Right renal cortex interstitium (tissue), 3 donors: ENCODE data around the gene WIPF2. TPM values are rescaled to one million over a fixed set of nuclear protein-coding genes. Genes with fewer than 3 reads are reported as not detected.

Experiments used
- DNase-seq, 3 donors: peaks; one replicate each; pipeline ENCODE4 v3.0.0-alpha.2; 2013; ENCODE audit warnings: low read depth in 3 of 3, low spot score in 2 of 3
- polyA plus RNA-seq, 3 donors: library from polyadenylated mRNA; unstranded; fragments of 120-200 nt; gene quantifications; one replicate each; pipeline ENCODE4 v1.2.1, GENCODE V29; 2013; ENCODE audit not compliant: insufficient read length in 3 of 3

Gene WIPF2
- polyA plus RNA-seq, 3 donors = 26.1 to 28.5 (median 27.8) TPM

DNA sequence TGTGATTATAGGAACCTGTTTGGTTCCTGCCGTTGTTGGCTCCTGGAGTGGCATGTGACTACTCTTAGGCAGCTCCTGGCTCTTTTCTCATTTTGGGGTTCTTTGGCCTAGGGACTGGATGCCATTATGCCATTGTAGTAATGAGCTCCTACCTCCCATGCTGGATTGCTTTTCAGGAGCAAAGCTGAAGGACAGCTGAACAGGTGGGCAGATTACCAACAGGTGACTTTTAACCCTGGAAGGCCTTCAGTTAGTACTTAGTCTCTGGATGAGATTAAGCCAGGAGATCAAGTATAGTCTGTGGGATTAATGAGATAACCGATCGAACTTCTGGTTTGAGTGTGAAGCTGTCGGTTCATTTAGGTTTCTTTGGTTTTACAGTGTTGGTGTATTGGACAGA lies 25.2 kb downstream of the WIPF2 start:
- no peak for DNase-seq

DNA sequence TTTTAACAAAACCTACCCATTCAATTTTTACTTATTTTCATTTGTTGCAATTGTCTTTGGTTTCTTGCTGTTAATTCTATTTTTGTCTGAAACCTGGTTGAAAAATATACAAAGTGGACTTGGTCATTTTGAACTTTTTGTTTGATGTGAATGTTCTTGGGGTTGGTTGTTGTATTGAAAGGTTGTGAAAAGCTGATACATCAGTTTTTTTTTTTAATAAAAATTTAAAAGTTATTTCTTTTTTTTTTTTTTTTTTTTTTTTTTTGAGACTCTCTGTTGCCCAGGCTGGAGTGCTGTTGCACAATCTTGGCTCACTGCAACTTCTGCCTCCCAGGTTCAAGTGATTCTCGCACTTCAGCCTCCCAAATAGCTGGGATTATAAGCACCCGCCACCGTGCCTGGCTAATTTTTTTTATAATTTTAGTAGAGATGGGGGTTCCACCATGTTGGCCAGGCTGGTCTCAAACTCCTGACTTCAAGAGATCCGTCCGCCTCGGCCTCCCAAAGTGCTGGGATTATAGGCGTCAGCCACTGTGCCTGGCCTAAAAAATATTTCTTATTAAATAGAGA lies 28.9 kb downstream of the WIPF2 start:
- DNase-seq = no peak

GRCh38 chr17:40248507-40248906 lies 29.4 kb downstream of the WIPF2 start:
- no peak for DNase-seq

DNA sequence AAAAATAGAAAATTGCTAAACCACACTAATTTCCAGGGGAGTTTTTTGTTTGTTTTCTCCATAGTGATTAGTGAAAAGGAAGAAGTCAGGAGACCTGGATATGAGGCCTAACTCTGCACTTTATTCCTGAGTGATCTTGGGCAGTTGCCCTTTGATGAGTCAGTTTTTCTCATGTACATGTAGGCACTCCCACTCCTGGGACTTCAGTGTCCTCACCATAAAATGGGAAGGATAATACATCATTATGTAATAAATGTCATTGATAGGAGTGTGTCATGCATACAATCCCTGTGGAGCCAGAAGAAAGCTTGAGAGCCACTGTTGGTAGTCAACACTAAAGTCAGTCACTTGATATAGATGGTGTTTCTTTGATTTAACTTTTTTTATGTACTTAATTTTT lies 32.5 kb downstream of the WIPF2 start:
- DNase-seq = no peak

- DNase-seq = no peak
Observed at GRCh38 chr17:40253565-40253964, 34.5 kb downstream of the WIPF2 start.

GRCh38 chr17:40259505-40259904 lies 40.4 kb downstream of the WIPF2 start:
- DNase-seq = no peak

- no peak for DNase-seq
Observed at GRCh38 chr17:40260528-40260927, 41.4 kb downstream of the WIPF2 start.

DNA sequence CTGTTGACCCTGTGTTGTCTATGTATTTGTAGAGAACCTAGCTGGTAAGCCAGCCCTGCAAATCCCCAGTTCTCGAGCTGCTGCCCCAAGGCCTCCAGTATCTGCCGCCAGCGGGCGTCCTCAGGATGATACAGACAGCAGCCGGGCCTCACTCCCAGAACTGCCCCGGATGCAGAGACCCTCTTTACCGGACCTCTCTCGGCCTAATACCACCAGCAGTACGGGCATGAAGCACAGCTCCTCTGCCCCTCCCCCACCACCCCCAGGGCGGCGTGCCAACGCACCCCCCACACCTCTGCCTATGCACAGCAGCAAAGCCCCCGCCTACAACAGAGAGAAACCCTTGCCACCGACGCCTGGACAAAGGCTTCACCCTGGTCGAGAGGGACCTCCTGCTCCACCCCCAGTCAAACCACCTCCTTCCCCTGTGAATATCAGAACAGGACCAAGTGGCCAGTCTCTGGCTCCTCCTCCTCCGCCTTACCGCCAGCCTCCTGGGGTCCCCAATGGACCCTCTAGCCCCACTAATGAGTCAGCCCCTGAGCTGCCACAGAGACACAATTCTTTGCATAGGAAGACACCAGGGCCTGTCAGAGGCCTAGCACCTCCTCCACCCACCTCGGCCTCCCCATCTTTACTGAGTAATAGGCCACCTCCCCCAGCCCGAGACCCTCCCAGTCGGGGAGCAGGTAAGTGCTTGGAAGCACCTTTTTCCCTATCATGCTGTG lies 45.5 kb downstream of the WIPF2 start:
- DNase-seq = no peak

DNA sequence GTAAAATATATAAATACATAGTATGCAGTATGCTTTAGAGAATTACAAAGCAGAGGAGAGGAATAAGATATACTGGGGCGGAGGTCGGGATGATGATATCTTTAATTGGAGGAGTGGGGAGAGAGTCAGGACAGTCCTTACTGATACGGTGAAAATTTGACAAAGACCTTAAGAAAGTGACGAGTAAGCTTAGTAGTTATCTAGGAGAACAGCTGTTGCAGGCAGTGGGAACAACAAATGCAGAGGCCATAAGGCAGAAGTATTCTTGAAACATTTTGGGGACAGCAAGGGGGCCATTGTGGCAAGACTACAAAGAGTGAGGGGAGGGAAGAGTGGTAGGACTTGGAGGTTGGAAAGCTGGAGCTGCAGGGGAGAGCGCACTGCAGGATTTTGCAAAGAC lies 46.2 kb downstream of the WIPF2 start:
- DNase-seq = no peak

DNA sequence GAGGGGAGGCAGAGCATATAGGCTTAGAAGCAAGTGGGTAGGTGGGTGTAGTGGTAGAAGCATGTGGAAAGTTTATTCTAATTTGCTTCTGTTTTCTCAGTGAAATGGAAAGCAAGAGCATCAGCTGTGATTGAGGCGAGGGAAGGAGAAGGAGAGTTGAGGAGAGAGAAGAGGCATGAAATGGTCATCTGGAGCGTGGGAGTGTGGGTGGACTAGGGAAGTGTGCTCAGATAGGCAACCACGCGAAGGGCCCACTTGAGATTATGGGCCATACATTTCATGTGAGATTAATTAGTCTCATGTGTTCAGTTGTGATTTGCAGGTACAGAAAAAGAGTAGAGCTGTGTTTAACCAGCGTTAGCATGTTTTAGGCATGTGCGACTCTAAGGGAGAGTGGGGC lies 47.8 kb downstream of the WIPF2 start:
- DNase-seq = no peak

- no peak for DNase-seq
Observed at GRCh38 chr17:40268141-40268712, 49.1 kb downstream of the WIPF2 start.

GRCh38 chr17:40278414-40278813 lies 59.3 kb downstream of the WIPF2 start:
- DNase-seq = no peak

DNA sequence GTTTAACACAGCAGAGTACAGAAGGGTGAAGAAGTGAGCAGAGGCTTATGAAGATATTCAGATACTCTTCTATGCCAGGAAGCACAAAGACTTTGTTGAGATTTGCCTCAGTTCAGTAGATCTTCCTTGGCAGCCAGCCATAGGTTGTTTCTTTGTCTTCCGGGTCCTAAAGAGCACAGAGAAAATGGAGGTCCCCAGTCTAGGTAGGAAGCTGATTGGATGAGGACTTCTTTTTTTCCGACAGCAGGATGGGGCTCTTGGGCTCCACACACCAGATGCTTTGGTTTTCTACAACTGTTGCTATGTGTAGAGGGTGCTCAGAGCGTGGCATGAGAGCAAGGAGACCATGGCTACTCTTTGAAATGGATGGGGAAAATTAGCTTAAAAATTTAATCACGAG lies 60.3 kb downstream of the WIPF2 start:
- no peak for DNase-seq

GRCh38 chr17:40281663-40282062 lies 62.6 kb downstream of the WIPF2 start:
- no peak for DNase-seq

DNA sequence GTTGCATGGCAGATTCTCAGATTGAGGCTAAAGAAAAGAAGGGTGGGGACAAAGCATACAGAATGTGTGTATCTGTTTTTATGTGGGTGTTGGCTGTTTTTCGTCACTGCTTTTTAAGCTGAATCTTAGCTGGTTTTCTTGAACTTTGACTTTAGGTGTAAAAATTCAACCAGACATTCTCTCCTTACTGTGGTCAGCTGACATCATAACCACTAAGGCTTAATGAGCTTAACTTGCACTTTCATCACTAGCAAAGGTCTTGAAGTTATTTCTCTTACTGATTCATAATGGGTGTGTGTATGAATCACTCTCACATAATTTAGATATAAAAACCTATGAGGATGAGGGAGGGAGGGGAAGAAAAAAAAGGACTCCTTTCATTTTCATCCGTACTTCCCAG lies 64.6 kb downstream of the WIPF2 start:
- DNase-seq = no peak

GRCh38 chr17:40284085-40284713 lies 65.1 kb downstream of the WIPF2 start:
- no peak for DNase-seq

- no peak for DNase-seq
Observed at GRCh38 chr17:40286473-40286872, 67.4 kb downstream of the WIPF2 start.

DNA sequence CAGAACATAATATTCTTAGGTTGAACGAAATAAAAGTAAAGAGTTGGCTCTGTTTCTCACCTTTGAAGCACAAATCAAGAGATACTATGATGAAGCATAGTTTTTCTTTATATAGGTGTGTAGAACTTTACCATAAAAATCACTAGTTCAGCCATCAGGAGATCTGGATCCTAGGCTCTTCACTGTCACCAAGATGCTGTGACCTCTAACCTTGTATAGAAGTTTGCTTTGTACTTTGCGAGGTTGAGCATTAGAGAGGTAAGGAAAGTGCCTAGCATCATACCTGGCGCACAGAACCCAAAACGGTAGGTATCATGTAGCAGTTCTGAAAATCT lies 68.0 kb downstream of the WIPF2 start:
- DNase-seq = no peak

DNA sequence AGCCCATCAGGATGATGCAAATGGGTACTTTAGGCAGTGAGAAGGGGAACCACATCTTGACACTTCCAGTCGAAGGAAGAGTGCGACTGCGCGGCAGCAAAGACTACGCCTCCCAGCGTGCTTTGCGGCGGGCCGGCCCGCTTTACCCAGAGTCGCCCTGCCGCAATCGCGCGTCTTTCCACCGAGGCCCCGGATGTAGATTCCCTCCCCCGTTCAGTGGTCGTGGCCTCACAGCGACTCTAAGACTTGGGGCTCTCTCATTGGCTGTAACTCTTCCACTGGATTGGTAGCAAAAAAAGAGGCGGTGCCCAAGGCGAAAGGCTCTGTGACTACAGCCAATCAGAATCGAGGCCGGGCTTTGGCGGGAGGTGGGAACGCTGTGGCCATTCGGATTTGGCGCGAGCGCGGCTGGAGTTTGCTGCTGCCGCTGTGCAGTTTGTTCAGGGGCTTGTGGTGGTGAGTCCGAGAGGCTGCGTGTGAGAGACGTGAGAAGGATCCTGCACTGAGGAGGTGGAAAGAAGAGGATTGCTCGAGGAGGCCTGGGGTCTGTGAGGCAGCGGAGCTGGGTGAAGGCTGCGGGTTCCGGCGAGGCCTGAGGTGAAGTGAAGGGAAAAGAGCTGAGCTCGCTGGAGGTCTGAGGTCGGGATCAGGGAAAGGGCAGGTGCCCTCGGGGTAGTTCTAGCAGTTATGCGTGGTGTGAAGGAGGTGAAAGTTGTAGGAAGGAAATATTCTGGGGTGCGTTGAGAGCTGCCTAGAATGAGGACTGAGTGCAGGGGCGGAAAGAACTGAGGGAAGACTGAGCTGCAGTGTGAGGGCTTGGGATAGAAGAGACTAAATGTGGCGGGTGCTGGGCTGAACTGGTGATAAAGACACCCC lies 68.6 kb downstream of the WIPF2 start, which contains the start of gene CDC6:
CDC6 (plus strand) TSS at position 386 of the 876 bp plus-strand sequence. CDS start 1,542 bp downstream, outside the sequence.
- peak; percentile 98 to 99 (median 99) for DNase-seq

DNA sequence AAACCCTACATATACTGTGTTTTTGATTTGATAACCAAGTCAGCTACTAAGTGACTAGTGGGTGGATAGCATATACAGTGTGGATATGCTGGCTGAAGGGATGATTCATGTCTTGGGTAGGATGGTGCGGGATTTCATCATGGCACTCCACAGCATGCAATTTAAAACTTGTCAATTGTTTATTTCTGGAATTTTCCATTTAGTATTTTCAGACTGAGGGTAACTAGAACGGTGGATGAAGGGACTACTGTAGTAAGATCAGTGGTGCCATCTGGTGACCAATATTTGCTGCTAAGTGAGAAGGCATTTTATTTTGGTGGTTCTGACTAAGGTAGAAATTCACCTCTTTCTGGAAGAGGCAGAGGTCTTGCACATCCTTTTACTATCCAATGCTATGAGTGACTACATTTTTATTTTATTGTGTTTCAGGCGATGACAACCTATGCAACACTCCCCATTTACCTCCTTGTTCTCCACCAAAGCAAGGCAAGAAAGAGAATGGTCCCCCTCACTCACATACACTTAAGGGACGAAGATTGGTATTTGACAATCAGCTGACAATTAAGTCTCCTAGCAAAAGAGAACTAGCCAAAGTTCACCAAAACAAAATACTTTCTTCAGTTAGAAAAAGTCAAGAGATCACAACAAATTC lies 71.7 kb downstream of the WIPF2 start:
- no peak for DNase-seq
